ENCODE measurements around the gene TMEM51. TPM values are rescaled to one million over a fixed set of nuclear protein-coding genes. Genes with fewer than 3 reads are reported as not detected.

TMEM51 gene
- total RNA-seq, 2 donors from 2014 or later: 4.3 to 6.4 TPM

- intact Hi-C loops (cut with DNase I): no loop called here
- DNase-seq (ENCODE audit: low spot score): peak; percentile 28
These were observed 70.8 kb downstream of the TMEM51 start for GRCh38 chr1:15224259-15224869.

- DNase-seq (ENCODE audit: low spot score): peak; percentile 10
- intact Hi-C loops (cut with DNase I): no loop called here
These were observed 71.4 kb downstream of the TMEM51 start for GRCh38 chr1:15224974-15225373.

DNA sequence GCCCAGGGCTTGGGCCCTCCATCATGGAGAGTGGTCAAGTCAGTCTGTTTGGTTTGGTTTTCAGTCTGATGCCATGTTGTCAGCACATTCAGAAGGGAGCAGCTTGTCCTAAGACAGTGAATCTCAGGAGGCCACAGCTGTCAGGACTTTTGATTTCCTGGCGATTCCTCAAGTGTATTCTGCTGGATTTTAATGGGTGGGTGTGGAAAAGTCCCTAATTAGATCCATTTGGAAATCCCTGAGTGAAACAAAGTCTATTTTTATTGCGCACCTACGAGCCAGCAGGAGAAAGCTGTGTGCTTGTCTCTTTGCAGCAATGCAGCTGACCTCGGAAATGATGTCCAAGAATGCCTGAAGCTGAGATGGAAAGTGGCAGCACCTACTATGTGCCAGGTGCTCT lies 71.9 kb downstream of the TMEM51 start:
- DNase-seq (ENCODE audit: low spot score): peak; percentile 29
- intact Hi-C loops (cut with DNase I): no loop called here

GRCh38 chr1:15226388-15227255 lies 73.1 kb downstream of the TMEM51 start:
- peak; percentile 34 for DNase-seq (ENCODE audit: low spot score)

GRCh38 chr1:15229707-15230131 lies 76.2 kb downstream of the TMEM51 start:
- DNase-seq (ENCODE audit: low spot score): no peak
- intact Hi-C loops (cut with DNase I): no loop called here

More at GRCh38 chr1:15226388-15227255, 73.1 kb downstream of the TMEM51 start:
- intact Hi-C loops (cut with DNase I): no loop called here

GRCh38 chr1:15231714-15232201 lies 78.2 kb downstream of the TMEM51 start:
- intact Hi-C loops (cut with DNase I): no loop called here
- no peak for DNase-seq (ENCODE audit: low spot score)

GRCh38 chr1:15233689-15234088 lies 80.1 kb downstream of the TMEM51 start:
- DNase-seq (ENCODE audit: low spot score): no peak
- intact Hi-C loops (cut with DNase I): no loop called here

DNA sequence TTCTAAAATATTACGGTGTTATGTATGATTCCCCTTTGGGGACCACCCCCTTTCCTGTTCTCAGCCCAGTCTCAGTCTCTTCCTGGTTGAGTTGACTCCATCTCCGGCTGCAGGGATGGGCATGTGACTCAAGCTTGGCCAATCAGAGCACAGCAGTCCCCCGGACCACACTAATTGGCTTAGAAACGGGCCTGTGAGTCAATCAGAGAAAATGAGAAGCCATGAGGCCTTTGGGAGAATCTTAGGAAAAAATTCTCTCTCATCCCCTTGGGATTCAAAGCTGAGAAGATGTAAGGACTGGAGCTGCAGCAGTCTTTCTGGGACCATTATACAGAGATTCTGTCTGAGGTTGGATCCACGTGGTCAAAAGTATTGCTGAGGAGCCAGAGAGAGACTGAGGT lies 82.8 kb downstream of the TMEM51 start:
- intact Hi-C loops (cut with DNase I): loop anchor here in 1 of 2 donors (1.0 kb wide), 1 partner anchor 15 kb away; no protein-coding TSS in a partner anchor
- DNase-seq (ENCODE audit: low spot score): no peak

DNA sequence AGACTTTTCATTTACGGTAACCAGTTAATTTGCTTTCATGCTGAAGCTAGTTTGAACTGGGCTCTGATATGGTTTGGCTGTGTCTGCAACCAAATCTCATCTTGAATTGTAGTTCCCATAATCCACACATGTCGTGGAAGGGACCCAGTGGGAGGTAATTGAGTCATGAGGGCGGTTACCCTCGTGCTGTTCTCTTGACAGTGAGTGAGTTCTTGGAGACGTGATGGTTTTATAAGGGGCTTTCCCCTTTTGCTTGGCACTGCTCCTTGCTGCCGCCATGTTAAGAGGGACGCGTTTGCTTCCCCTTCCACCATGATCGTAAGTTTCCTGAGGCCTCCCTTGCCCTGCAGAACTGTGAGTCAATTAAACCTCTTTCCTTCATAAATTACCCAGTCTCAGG lies 83.2 kb downstream of the TMEM51 start:
- DNase-seq (ENCODE audit: low spot score): no peak
- intact Hi-C loops (cut with DNase I): loop anchor here in 1 of 2 donors (1.0 kb wide), 1 partner anchor 15 kb away; no protein-coding TSS in a partner anchor

DNA sequence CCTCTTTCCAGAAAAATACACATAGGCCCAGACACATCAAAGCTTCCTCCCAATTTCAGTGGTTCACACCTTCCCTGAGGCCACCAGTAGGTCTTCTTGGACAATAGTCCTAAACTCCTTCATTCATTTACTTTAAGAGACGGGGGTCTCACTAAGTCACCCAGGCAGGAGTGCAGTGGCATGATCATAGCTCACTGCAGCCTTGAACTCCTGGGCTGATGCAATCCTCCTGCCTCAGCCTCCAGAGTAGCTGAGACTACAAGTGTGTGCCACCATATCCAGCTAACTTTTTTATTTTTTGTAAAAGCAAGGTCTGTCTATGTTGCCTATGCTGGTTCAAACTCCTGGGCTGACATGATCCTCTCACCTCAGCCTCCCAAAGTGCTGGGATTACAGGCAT lies 85.2 kb downstream of the TMEM51 start:
- no peak for DNase-seq (ENCODE audit: low spot score)
- intact Hi-C loops (cut with DNase I): no loop called here

- intact Hi-C loops (cut with DNase I): no loop called here
- no peak for DNase-seq (ENCODE audit: low spot score)
These were observed 89.2 kb downstream of the TMEM51 start for GRCh38 chr1:15242766-15243165.

DNA sequence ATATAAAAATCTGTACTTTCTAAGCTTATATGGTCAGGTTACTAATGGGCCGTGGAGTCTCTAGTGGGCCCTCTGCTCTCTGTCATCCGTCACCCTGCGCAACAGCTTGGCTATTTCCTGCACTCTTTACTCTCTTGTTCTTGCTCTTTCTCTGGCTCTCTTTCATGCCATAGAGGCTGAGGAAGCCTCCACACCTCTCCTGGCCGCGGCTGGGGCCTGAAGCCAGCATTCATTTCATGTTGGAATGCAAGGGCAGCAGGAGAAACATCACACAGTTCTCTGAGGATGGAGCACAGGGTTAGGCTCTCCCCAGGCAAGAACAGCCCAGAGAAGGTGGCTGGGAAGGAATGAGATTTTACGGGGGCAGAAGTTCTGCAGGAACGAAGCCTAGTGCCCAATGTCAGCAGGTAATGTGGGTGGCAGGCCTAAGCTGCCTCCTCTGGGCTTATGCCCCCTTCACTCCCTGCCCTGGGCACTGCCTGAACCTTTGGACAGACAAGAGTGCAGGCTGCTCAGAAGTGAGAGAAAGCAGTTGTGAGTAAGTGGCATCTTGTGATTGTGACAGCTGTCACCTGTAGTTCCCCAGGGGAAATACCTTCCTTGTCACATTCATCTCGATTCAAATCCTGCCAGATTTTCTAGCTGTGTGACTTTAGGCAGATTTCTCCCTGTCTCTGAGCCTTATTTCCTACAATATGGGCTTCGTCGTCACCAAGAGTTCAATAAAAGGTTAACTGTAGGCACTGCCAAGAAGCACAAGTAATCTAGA lies 89.9 kb downstream of the TMEM51 start:
- intact Hi-C loops (cut with DNase I): no loop called here
- DNase-seq (ENCODE audit: low spot score): no peak

GRCh38 chr1:15244813-15245212 lies 91.3 kb downstream of the TMEM51 start:
- no peak for DNase-seq (ENCODE audit: low spot score)
- intact Hi-C loops (cut with DNase I): no loop called here

GRCh38 chr1:15245593-15246360 lies 92.2 kb downstream of the TMEM51 start:
- intact Hi-C loops (cut with DNase I): no loop called here

GRCh38 chr1:15246960-15247614 lies 93.5 kb downstream of the TMEM51 start, which contains the start of gene FHAD1:
Gene FHAD1, plus strand, starts transcription at chr1:15247223. Its CDS starts 4,562 bp downstream, at chr1:15251785.
- DNase-seq (ENCODE audit: low spot score): peak; percentile 91
- intact Hi-C loops (cut with DNase I): no loop called here

More at GRCh38 chr1:15245593-15246360, 92.2 kb downstream of the TMEM51 start:
- DNase-seq (ENCODE audit: low spot score): no peak

GRCh38 chr1:15248216-15248615 lies 94.7 kb downstream of the TMEM51 start:
- intact Hi-C loops (cut with DNase I): no loop called here
- no peak for DNase-seq (ENCODE audit: low spot score)

- intact Hi-C loops (cut with DNase I): no loop called here
- no peak for DNase-seq (ENCODE audit: low spot score)
These were observed 95.5 kb downstream of the TMEM51 start for GRCh38 chr1:15249081-15249480.
